GM23248 (cell line): Measurements from ENCODE around the gene MRTFB.
"Not testable (repeated sequence)": the region's sequence is repeated elsewhere in the genome, so short reads cannot be mapped to it uniquely, and the experiment has no call there.

Experiments
- EZH2 ChIP-seq: fragments of 200-600 bp; sonication (generic); IDR thresholded peaks from 2 replicates; pipeline ENCODE4 v1.6.1; 2018; ENCODE audit warnings: antibody characterized with exemption, mild to moderate bottlenecking; ENCODE audit not compliant: insufficient read depth, poor library complexity, severe bottlenecking
- EZH2phosphoT487 ChIP-seq: fragments of 200-600 bp; sonication (generic); IDR thresholded peaks from 2 replicates; pipeline ENCODE4 v1.6.1; 2018; ENCODE audit warnings: antibody characterized with exemption, moderate library complexity, mild to moderate bottlenecking, low read depth; ENCODE audit not compliant: insufficient read depth

DNA sequence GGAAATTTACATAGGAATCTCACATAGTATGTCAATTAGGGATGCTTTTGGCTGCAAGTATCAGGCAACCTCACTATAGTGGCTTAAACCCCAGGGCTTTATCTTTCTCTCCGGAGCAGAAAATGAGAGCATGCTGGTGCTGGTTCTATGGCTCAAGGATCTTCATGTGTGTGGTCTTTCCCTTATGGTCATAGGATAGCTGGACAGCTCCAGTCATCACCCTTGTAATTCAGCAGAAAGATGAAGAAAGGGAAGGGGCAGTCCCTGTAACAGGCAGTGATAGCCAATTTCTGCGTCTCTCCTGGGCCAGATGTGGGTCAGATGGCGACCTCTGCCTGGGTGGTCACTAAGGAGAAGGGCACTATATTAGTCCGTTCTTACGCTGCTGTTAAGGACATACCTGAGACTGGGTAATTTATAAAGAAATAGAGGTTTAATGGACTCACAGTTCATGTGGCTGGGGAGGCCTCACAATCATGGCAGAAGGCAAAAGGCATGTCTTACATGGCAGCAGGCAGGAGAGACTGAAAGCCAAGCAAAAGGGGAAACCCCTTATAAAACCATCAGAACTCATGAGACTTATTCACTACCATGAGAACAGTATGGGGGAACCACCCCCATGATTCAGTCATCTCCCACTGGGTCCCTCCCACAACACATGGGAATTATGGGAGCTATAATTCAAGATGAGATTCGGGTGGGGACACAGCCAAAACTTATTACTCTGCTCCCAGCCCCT is 23.8 kb upstream of the MRTFB start:
- TF ChIP-seq EZH2, EZH2phosphoT487: not testable (repeated sequence)
